Sigmoid colon (tissue), 7 donors: ENCODE data around the gene MRPS7. TPM values are rescaled to one million over a fixed set of nuclear protein-coding genes. Genes with fewer than 3 reads are reported as not detected.

Experiments
- DNase-seq: peaks from one replicate; pipeline ENCODE4 v3.0.0-alpha.2; 2019
- H3K27ac ChIP-seq, 4 donors: fragments of 200-600 bp; sonication (generic); one replicate each; pipeline ENCODE4 v1.5.1; 2016 to 2019; ENCODE audit warnings: mild to moderate bottlenecking in 1 of 4
- H3K27me3 ChIP-seq, 3 donors: fragments of 200-600 bp; sonication (generic); one replicate each; pipeline ENCODE4 v1.5.1; 2019; ENCODE audit warnings: mild to moderate bottlenecking in 1 of 3
- H3K36me3 ChIP-seq, 4 donors: fragments of 200-600 bp; sonication (generic); one replicate each; pipeline ENCODE4 v1.5.1; 2016 to 2019
- H3K4me1 ChIP-seq, 4 donors: fragments of 200-600 bp; sonication (generic); one replicate each; pipeline ENCODE4 v1.5.1; 2017 to 2019
- H3K4me3 ChIP-seq, 4 donors: fragments of 200-600 bp; sonication (generic); one replicate each; pipeline ENCODE4 v1.5.1; 2017 to 2019; ENCODE audit warnings: mild to moderate bottlenecking in 2 of 4, moderate library complexity in 1 of 4
- H3K9me3 ChIP-seq, 4 donors: fragments of 200-600 bp in 3 of 4; sonication (generic) in 3 of 4; one replicate each; pipeline versions ENCODE4 v1.5.1 to v1.6.1; 2013 to 2019
- EP300 ChIP-seq, 4 donors: sonication (generic); formaldehyde crosslinking; IDR thresholded peaks; one replicate each; pipeline ENCODE4 v1.6.1; 2017; ENCODE audit warnings: antibody characterized with exemption in 4 of 4
- POLR2A ChIP-seq, 2 donors: fragments of 450-650 bp; IDR thresholded peaks; one replicate each; pipeline ENCODE4 v1.6.1; 2016; ENCODE audit warnings: antibody characterized with exemption in 2 of 2, mild to moderate bottlenecking in 2 of 2, moderate library complexity in 2 of 2
- POLR2AphosphoS5 ChIP-seq, 4 donors: sonication (generic); formaldehyde crosslinking; IDR thresholded peaks; one replicate each; pipeline ENCODE4 v1.6.1; 2017; ENCODE audit warnings: antibody characterized with exemption in 4 of 4
- WGBS, 2 donors: extraction: QIAGEN DNeasy Blood & Tissue Kit; methylation state at CpG; one replicate each; pipeline ENCODE4 v1.1.7; 2013; 5-methylcytosine and 5-hydroxymethylcytosine counted together
- intact Hi-C: fragments of 100-400 bp; cut with DNase I; formaldehyde crosslinking; loops from one replicate; pipeline ENCODE4 v1.15.1; 2023
- polyA plus RNA-seq, 3 donors: library from polyadenylated mRNA; stranded (reverse); fragments of 200-250 nt; gene quantifications; one replicate each; pipeline ENCODE4 v1.2.3, GENCODE V29; 2013
- total RNA-seq, 4 donors: library from RNA; depleted of rRNA; stranded (reverse); fragments of >200 nt; gene quantifications; one replicate each; pipeline ENCODE4 v1.1.0, GENCODE V29; 2016
- TF ChIP-seq, protein P1 (sequence below), 4 experiments: fragments of 450-650 bp in 3 of 4; fragments of 200-600 bp in 1 of 4; IDR thresholded peaks; one replicate each; pipeline ENCODE4 v1.5.1; 2016 to 2019; ENCODE audit warnings: antibody characterized with exemption in 4 of 4, mild to moderate bottlenecking in 3 of 4, moderate library complexity in 2 of 4
- donor health status: healthy with polysubstance abuse.
- donor health status: Bipolar disorder and iron deficiency.
- donor health status: healthy.

Gene MRPS7
- total and polyA plus RNA-seq, 7 donors, result 26.6 to 96.4 (median 51.5) TPM

DNA sequence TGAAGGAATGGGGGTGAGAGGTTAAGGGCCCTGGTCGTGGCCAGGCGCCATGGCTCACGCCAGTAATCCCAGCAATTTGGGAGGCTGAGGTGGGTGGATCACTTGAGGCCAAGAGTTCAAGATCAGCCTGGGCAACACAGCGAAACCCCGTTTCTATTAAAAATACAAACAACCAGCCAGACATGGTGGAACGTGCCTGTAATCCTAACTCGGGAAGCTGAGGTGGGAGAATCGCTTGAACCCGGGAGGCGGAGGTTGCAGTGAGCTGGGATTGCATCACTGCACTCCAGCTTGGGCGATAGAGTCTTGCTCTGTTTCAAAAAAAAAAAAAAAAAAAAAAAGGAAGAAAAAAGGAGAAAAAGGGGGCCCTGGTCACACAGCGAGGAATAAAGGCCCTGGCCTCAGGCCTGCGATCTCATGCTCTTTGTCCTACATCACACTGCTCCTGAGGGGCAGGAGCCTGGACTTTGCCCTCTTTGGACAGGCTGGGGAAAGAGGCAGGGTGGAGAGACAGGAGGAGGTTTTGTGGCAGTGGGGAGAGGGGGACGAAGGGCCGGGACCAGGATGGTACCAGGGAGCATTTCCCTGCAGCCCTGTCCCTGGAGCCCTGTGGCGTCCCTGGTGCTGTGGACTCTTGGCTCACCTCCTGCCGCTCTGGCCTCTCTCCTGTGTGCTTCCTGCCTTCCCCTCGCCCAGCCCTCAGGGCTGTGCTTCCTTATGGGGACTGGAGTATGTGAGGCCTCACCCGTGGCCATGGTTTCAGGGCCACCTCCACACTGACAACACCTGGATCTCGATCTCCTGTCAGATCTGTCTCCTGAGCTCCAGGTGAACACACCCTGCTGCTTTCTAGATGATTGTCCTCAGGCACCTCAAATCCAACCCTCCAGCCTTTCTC is 47.3 kb downstream of the MRPS7 start:
- Histone ChIP-seq H3K27me3 (no peaks in the 10 kb centered on the region), H3K36me3 (no peaks in the 10 kb centered on the region), H3K27ac (peak overlapping the region; percentile 39 to 49 (median 45)), H3K4me1 (no peaks in the 10 kb centered on the region), H3K9me3 (no peaks in the 10 kb centered on the region), H3K4me3 (no peak overlapping the region)
- WGBS, 2 donors, result 32 to 65% methylated on average over 20 of the region's 20 CpGs
- intact Hi-C loops, result no loop called here
- DNase-seq, result no peak
- TF ChIP-seq EP300 (IDR thresholded peaks at IDR 0.05), result no peak
- TF ChIP-seq POLR2AphosphoS5 (IDR thresholded peaks at IDR 0.05), result no peak
- TF ChIP-seq, protein P1, sequence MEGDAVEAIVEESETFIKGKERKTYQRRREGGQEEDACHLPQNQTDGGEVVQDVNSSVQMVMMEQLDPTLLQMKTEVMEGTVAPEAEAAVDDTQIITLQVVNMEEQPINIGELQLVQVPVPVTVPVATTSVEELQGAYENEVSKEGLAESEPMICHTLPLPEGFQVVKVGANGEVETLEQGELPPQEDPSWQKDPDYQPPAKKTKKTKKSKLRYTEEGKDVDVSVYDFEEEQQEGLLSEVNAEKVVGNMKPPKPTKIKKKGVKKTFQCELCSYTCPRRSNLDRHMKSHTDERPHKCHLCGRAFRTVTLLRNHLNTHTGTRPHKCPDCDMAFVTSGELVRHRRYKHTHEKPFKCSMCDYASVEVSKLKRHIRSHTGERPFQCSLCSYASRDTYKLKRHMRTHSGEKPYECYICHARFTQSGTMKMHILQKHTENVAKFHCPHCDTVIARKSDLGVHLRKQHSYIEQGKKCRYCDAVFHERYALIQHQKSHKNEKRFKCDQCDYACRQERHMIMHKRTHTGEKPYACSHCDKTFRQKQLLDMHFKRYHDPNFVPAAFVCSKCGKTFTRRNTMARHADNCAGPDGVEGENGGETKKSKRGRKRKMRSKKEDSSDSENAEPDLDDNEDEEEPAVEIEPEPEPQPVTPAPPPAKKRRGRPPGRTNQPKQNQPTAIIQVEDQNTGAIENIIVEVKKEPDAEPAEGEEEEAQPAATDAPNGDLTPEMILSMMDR (IDR thresholded peaks at IDR 0.05), result no peak
- TF ChIP-seq POLR2A (IDR thresholded peaks at IDR 0.05), result no peak

DNA sequence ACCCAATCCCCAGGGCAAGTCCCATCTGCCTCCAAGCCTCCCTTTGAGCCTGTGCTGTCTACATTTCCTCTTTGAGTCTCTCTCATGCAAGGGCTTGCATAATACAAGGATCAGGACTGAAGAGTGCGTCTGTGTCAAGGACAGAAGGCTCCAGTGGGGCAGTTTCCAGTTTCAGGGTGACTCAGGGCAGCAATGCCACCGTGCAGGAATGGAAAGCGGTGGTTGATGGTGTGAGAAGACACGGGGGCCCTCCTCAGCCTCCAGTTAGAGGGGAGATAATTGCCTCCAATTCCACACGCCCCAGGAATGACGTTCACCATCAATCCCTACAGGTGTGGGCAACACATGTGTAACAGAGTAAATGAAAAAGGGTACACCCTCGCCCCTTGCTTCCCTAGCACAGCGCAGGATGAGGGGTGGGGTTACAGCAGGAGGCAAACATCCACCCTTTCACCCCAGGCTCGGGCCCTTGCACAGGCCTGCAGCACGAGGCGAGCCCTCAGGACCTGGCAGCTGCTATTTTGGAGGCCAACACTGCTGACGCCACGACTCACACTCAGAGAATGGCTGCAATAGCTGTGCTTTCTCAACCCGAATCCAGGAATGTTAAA is 52.4 kb downstream of the MRPS7 start:
- Histone ChIP-seq H3K4me3 (no peak overlapping the region), H3K27ac (peak overlapping the region in 3 of 4 donors; percentile 24 to 63 (median 46)), H3K9me3 (no peaks in the 10 kb centered on the region), H3K27me3 (no peaks in the 10 kb centered on the region), H3K36me3 (peaks cover 0 to 18% (median 4%) of the 10 kb centered on the region in 4 donors), H3K4me1 (no peaks in the 10 kb centered on the region)
- intact Hi-C loops, result no loop called here
- TF ChIP-seq POLR2AphosphoS5 (IDR thresholded peaks at IDR 0.05), result peak in 2 of 4 donors; percentile 27 to 49
- no peak for TF ChIP-seq EP300 (IDR thresholded peaks at IDR 0.05)
- peak; percentile 75 for DNase-seq
- WGBS, 2 donors, result 83% methylated on average over 14 of the region's 14 CpGs

DNA sequence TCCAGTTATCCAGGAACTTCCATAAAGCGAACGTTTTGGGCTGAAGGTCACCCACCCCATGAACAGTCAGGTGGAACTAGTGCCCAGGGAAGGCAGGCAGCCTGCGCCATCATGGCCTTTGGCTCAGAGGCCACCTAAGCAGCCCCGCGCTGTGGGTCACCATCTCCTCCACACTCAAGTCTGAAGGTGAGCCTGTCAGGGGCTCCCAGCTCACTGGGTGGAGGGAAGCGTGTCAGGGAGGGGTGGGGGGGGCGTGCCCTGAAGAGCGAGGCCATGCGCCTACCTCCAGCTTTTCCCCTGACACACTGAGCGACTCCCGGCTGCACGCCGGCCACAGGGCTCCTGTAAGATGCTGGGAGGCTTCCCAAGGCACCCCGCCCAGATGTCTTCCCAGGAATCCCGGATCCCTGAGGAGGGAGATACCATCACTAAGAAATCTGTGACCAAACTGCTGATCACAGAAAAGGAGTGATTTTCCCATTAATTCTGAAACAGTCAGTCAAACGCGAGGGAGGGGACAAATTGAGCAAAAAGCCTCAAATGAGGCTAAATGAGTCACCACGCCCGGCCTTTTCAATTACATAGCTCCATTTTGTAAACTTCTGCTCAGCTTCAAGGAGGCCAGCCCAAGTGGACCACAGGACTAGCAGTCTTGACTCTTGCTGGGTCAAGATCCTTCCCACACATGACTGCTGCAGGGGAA is 54.0 kb downstream of the MRPS7 start:
- DNase-seq, result no peak
- intact Hi-C loops, result no loop called here
- H3K27ac ChIP-seq, result peak overlapping the region in 1 of 4 donors; percentile 11
- no peak overlapping the region for H3K4me3 ChIP-seq
- H3K4me1 ChIP-seq, result peaks cover 0 to 11% (median 2%) of the 10 kb centered on the region in 4 donors
- no peaks in the 10 kb centered on the region for H3K9me3 ChIP-seq
- peaks cover 5 to 31% (median 9%) of the 10 kb centered on the region in 4 donors for H3K36me3 ChIP-seq
- 80 to 84% methylated on average over 19 of the region's 19 CpGs for WGBS, 2 donors
- TF ChIP-seq, protein P1 (IDR thresholded peaks at IDR 0.05), result no peak
- no peak for TF ChIP-seq POLR2AphosphoS5 (IDR thresholded peaks at IDR 0.05)
- no peak for TF ChIP-seq EP300 (IDR thresholded peaks at IDR 0.05)
- TF ChIP-seq POLR2A (IDR thresholded peaks at IDR 0.05), result no peak
- no peaks in the 10 kb centered on the region for H3K27me3 ChIP-seq

Other genes with a start within 250 kb of the MRPS7 start
- 100 to 1,000 TPM in 1 of 4 donors, 10 to 100 TPM in 3; 46.3 to 104 (median 62.5) TPM for gene MRPL58, start 249.2 kb upstream of the MRPS7 start, total RNA-seq
- 10 to 100 TPM; 36.6 to 56.9 (median 53.0) TPM for gene MRPL58, start 249.2 kb upstream of the MRPS7 start, polyA plus RNA-seq
- 100 to 1,000 TPM; 303 to 480 (median 367) TPM for gene ATP5PD, start 214.9 kb upstream of the MRPS7 start, total RNA-seq
- gene ATP5PD, start 214.9 kb upstream of the MRPS7 start, polyA plus RNA-seq, result 100 to 1,000 TPM; 481 to 726 (median 592) TPM
- gene KCTD2, start 214.7 kb upstream of the MRPS7 start, total RNA-seq, result 10 to 100 TPM; 19.6 to 25.5 (median 21.8) TPM
- 10 to 100 TPM; 12.5 to 24.0 (median 13.8) TPM for gene KCTD2, start 214.7 kb upstream of the MRPS7 start, polyA plus RNA-seq
- 10 to 100 TPM in 1 of 4 donors, 1 to 10 TPM in 3; 2.6 to 15.0 (median 6.4) TPM for gene SLC16A5, start 173.9 kb upstream of the MRPS7 start, total RNA-seq
- gene SLC16A5, start 173.9 kb upstream of the MRPS7 start, polyA plus RNA-seq, result 10 to 100 TPM in 2 of 3 donors, 1 to 10 TPM in 1; 6.6 to 31.1 (median 13.4) TPM
- 1 to 10 TPM; 3.2 to 7.8 (median 4.3) TPM for gene ARMC7, start 151.9 kb upstream of the MRPS7 start, total RNA-seq
- gene ARMC7, start 151.9 kb upstream of the MRPS7 start, polyA plus RNA-seq, result 10 to 100 TPM; 15.0 to 18.9 (median 16.6) TPM
- gene NT5C, start 130.1 kb upstream of the MRPS7 start, total RNA-seq, result 100 to 1,000 TPM in 1 of 4 donors, 10 to 100 TPM in 3; 60.7 to 109 (median 82.4) TPM
- gene NT5C, start 130.1 kb upstream of the MRPS7 start, polyA plus RNA-seq, result 100 to 1,000 TPM; 102 to 116 (median 110) TPM
- gene JPT1, start 107.4 kb upstream of the MRPS7 start, total RNA-seq, result 10 to 100 TPM; 17.5 to 19.1 (median 18.8) TPM
- gene JPT1, start 107.4 kb upstream of the MRPS7 start, polyA plus RNA-seq, result 100 to 1,000 TPM; 361 to 627 (median 471) TPM
- 100 to 1,000 TPM in 1 of 4 donors, 10 to 100 TPM in 3; 63.0 to 109 (median 87.1) TPM for gene SUMO2, start 78.9 kb upstream of the MRPS7 start, total RNA-seq
- 100 to 1,000 TPM in 2 of 3 donors, 10 to 100 TPM in 1; 69.9 to 130 (median 117) TPM for gene SUMO2, start 78.9 kb upstream of the MRPS7 start, polyA plus RNA-seq
- 10 to 100 TPM; 21.1 to 32.2 (median 29.7) TPM for gene NUP85, start 56.2 kb upstream of the MRPS7 start, total RNA-seq
- 10 to 100 TPM; 31.0 to 48.6 (median 42.8) TPM for gene NUP85, start 56.2 kb upstream of the MRPS7 start, polyA plus RNA-seq
- gene GGA3, start 273 bp upstream of the MRPS7 start, total RNA-seq, result 10 to 100 TPM; 16.0 to 22.1 (median 17.9) TPM
- 10 to 100 TPM; 10.2 to 35.8 (median 12.0) TPM for gene GGA3, start 273 bp upstream of the MRPS7 start, polyA plus RNA-seq
- gene MIF4GD, start 9.4 kb downstream of the MRPS7 start, total RNA-seq, result 10 to 100 TPM; 18.1 to 40.7 (median 26.2) TPM
- 10 to 100 TPM; 15.0 to 33.5 (median 19.0) TPM for gene MIF4GD, start 9.4 kb downstream of the MRPS7 start, polyA plus RNA-seq
- gene SLC25A19, start 27.6 kb downstream of the MRPS7 start, total RNA-seq, result 10 to 100 TPM in 3 of 4 donors, 1 to 10 TPM in 1; 8.7 to 19.6 (median 14.7) TPM
- 10 to 100 TPM in 2 of 3 donors, 1 to 10 TPM in 1; 5.4 to 20.1 (median 12.0) TPM for gene SLC25A19, start 27.6 kb downstream of the MRPS7 start, polyA plus RNA-seq
- 100 to 1,000 TPM in 1 of 4 donors, 10 to 100 TPM in 3; 75.3 to 103 (median 84.4) TPM for gene GRB2, start 143.8 kb downstream of the MRPS7 start, total RNA-seq
- gene GRB2, start 143.8 kb downstream of the MRPS7 start, polyA plus RNA-seq, result 10 to 100 TPM; 56.5 to 94.4 (median 77.4) TPM
- gene TMEM94, start 194.8 kb downstream of the MRPS7 start, total RNA-seq, result 10 to 100 TPM; 15.3 to 74.8 (median 32.4) TPM
- gene TMEM94, start 194.8 kb downstream of the MRPS7 start, polyA plus RNA-seq, result 10 to 100 TPM in 2 of 3 donors, 1 to 10 TPM in 1; 6.2 to 70.4 (median 22.8) TPM